ENCODE data around the gene CADPS2. TPM values are rescaled to one million over a fixed set of nuclear protein-coding genes. Genes with fewer than 3 reads are reported as not detected.

CADPS2 gene
- total RNA-seq, 3 donors from 2014 or later (not counting 1 experiment from before 2014, with no cell fraction given) = not detected

DNA sequence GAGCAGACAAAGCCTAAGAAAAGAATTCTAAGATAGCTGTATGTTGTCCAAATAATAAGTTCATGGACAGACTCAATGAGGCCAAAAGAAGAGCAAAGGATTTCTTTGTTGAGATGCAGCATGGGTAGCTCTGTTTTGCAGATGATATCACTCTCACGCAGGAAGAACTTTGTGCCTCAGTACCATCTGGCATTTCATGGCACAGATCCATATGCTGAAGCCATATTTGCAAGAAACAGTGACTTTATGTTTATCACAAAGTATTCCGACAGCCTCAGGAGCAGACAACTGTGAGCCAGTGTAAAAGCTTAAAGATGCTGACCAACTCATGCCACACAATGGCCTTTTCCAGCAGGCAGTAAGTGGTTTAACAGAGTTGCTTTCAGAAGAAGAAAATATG is 138.1 kb downstream of the CADPS2 start:
- H3K4me1 Mint-ChIP-seq = no peaks in the 10 kb centered on the region
- intact Hi-C loops (cut with micrococcal nuclease) = no loop called here
- Histone ChIP-seq H3K27ac (ENCODE audit: low read length) (no peak overlapping the region), H3K4me3 (ENCODE audit: low read length) (no peak overlapping the region), H3K9me3 (ENCODE audit: control insufficient read depth, insufficient read depth, low read length) (no peaks in the 10 kb centered on the region), H3K4me1 (ENCODE audit: control insufficient read depth, insufficient read depth, low read length) (no peaks in the 10 kb centered on the region), H3K36me3 (ENCODE audit: control insufficient read depth, insufficient read depth, low read length) (no peaks in the 10 kb centered on the region), H3K27me3 (ENCODE audit: control insufficient read depth, insufficient read depth, low read length) (no peaks in the 10 kb centered on the region)
- DNase-seq (no peak), ATAC-seq (no peak)
- no peak overlapping the region for H3K4me3 Mint-ChIP-seq
- no peaks in the 10 kb centered on the region for H3K36me3 Mint-ChIP-seq
- 91% methylated on average over 2 of the region's 2 CpGs for WGBS (ENCODE audit: insufficient coverage)
- peaks cover 16 to 19% of the 10 kb centered on the region in 2 donors for H3K9me3 Mint-ChIP-seq
- TF ChIP-seq, protein P1, sequence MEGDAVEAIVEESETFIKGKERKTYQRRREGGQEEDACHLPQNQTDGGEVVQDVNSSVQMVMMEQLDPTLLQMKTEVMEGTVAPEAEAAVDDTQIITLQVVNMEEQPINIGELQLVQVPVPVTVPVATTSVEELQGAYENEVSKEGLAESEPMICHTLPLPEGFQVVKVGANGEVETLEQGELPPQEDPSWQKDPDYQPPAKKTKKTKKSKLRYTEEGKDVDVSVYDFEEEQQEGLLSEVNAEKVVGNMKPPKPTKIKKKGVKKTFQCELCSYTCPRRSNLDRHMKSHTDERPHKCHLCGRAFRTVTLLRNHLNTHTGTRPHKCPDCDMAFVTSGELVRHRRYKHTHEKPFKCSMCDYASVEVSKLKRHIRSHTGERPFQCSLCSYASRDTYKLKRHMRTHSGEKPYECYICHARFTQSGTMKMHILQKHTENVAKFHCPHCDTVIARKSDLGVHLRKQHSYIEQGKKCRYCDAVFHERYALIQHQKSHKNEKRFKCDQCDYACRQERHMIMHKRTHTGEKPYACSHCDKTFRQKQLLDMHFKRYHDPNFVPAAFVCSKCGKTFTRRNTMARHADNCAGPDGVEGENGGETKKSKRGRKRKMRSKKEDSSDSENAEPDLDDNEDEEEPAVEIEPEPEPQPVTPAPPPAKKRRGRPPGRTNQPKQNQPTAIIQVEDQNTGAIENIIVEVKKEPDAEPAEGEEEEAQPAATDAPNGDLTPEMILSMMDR (IDR thresholded peaks at IDR 0.05) = no peak
- no peak overlapping the region for H3K27ac Mint-ChIP-seq
- no peaks in the 10 kb centered on the region for H3K27me3 Mint-ChIP-seq (ENCODE audit: low read depth in 2 of 2)

DNA sequence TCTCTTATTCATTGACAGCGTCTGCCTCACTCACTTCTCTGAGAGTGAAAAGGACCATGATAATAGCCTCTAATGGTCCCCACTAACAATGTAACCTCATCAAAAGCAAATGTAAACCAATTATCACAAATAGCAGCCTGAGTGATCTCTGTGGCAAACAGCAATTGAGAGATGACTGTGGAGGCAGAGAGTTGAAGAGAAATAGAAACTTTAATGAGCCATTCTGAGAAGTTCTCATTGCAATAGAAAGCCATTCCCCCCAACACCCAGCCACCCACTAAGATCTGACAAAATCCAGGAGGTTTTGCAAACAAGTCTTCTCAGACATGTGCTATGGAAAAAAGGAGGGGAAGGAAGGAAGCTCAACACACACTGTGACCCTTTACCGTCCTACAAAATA is 139.3 kb downstream of the CADPS2 start:
- Mint-ChIP-seq H3K27me3 (ENCODE audit: low read depth in 2 of 2) (no peaks in the 10 kb centered on the region), H3K36me3 (no peaks in the 10 kb centered on the region), H3K4me1 (no peaks in the 10 kb centered on the region), H3K4me3 (no peak overlapping the region), H3K27ac (no peak overlapping the region), H3K9me3 (peaks cover 15 to 16% of the 10 kb centered on the region in 2 donors)
- no peaks in the 10 kb centered on the region for H3K4me1 ChIP-seq (ENCODE audit: control insufficient read depth, insufficient read depth, low read length)
- H3K4me3 ChIP-seq (ENCODE audit: low read length) = no peak overlapping the region
- TF ChIP-seq, protein P1 (IDR thresholded peaks at IDR 0.05) = no peak
- H3K36me3 ChIP-seq (ENCODE audit: control insufficient read depth, insufficient read depth, low read length) = no peaks in the 10 kb centered on the region
- no peaks in the 10 kb centered on the region for H3K27me3 ChIP-seq (ENCODE audit: control insufficient read depth, insufficient read depth, low read length)
- H3K9me3 ChIP-seq (ENCODE audit: control insufficient read depth, insufficient read depth, low read length) = no peaks in the 10 kb centered on the region
- intact Hi-C loops (cut with micrococcal nuclease) = no loop called here
- no peak overlapping the region for H3K27ac ChIP-seq (ENCODE audit: low read length)
- no peak for DNase-seq
- 91% methylated on average over 1 of the region's 2 CpGs for WGBS (ENCODE audit: insufficient coverage)
- no peak for ATAC-seq

DNA sequence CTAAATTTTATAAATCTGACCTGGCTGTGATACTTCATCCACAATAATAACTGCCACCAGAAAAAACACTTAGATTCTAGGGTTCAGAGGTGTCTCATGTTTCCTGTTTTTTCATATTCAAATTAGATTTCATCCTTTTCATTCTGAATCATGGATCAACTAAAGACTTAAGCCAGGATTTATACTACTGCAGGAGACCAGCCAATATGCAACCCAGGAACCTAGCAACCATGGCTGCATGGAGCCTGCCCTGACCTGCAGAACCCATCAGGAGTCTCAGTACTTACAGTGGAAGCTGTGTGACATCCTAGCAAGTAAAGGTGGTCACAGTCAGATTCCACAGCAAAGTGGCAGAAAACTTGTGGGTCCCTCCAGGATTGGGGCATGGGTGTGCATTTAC is 143.0 kb downstream of the CADPS2 start:
- Mint-ChIP-seq H3K27me3 (ENCODE audit: low read depth in 2 of 2) (no peaks in the 10 kb centered on the region), H3K4me3 (no peak overlapping the region), H3K4me1 (no peaks in the 10 kb centered on the region), H3K27ac (no peak overlapping the region), H3K36me3 (peaks cover 6% of the 10 kb centered on the region), H3K9me3 (peaks cover 10 to 16% of the 10 kb centered on the region in 2 donors)
- DNase-seq (no peak), ATAC-seq (no peak)
- H3K27me3 ChIP-seq (ENCODE audit: control insufficient read depth, insufficient read depth, low read length) = no peaks in the 10 kb centered on the region
- no peaks in the 10 kb centered on the region for H3K4me1 ChIP-seq (ENCODE audit: control insufficient read depth, insufficient read depth, low read length)
- intact Hi-C loops (cut with micrococcal nuclease) = no loop called here
- TF ChIP-seq, protein P1 (IDR thresholded peaks at IDR 0.05) = no peak
- no peak overlapping the region for H3K27ac ChIP-seq (ENCODE audit: low read length)
- no peak overlapping the region for H3K4me3 ChIP-seq (ENCODE audit: low read length)
- H3K9me3 ChIP-seq (ENCODE audit: control insufficient read depth, insufficient read depth, low read length) = no peaks in the 10 kb centered on the region
- H3K36me3 ChIP-seq (ENCODE audit: control insufficient read depth, insufficient read depth, low read length) = no peaks in the 10 kb centered on the region

DNA sequence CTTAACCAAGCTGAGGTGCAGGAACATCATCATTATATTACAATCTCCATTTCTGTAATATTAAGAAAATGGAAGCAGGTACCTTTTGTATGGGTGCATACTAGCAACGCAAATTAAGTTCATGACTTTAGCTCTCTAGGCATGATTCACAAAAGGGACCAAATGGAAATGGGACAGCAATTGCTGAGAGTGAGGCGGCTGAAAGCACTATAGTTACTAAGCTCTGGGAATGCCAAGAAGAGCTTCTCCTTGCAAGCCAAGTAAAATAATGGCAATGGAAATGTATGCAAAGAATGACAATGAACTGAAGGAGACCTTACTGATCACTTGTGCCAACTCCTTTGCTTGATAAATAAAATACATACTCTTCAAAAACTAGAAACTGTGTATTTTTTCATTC is 147.3 kb downstream of the CADPS2 start:
- Histone ChIP-seq H3K36me3 (ENCODE audit: control insufficient read depth, insufficient read depth, low read length) (no peaks in the 10 kb centered on the region), H3K9me3 (ENCODE audit: control insufficient read depth, insufficient read depth, low read length) (no peaks in the 10 kb centered on the region), H3K4me1 (ENCODE audit: control insufficient read depth, insufficient read depth, low read length) (no peaks in the 10 kb centered on the region), H3K27ac (ENCODE audit: low read length) (no peak overlapping the region), H3K4me3 (ENCODE audit: low read length) (no peak overlapping the region), H3K27me3 (ENCODE audit: control insufficient read depth, insufficient read depth, low read length) (no peaks in the 10 kb centered on the region)
- Mint-ChIP-seq H3K27ac (no peak overlapping the region), H3K27me3 (ENCODE audit: low read depth in 2 of 2) (no peaks in the 10 kb centered on the region), H3K36me3 (peaks cover 6% of the 10 kb centered on the region), H3K9me3 (peaks cover 9% of the 10 kb centered on the region in 2 donors), H3K4me3 (no peak overlapping the region), H3K4me1 (no peaks in the 10 kb centered on the region)
- DNase-seq (no peak), ATAC-seq (no peak)
- intact Hi-C loops (cut with micrococcal nuclease) = no loop called here
- TF ChIP-seq, protein P1 (IDR thresholded peaks at IDR 0.05) = no peak
- WGBS (ENCODE audit: insufficient coverage) = 77% methylated on average over 2 of the region's 2 CpGs
